ENCODE data around the gene NAV3. TPM values are rescaled to one million over a fixed set of nuclear protein-coding genes. Genes with fewer than 3 reads are reported as not detected.
"Not testable (repeated sequence)": the region's sequence is repeated elsewhere in the genome, so short reads cannot be mapped to it uniquely, and the experiment has no call there.

The NAV3 gene
- total RNA-seq, 6 donors from 2014 or later, result 3.5 to 24.1 (median 8.6) TPM

- no peaks in the 10 kb centered on the region for H3K4me1 ChIP-seq
- no peaks in the 10 kb centered on the region for H3K36me3 ChIP-seq
- H3K27me3 ChIP-seq, result no peaks in the 10 kb centered on the region
- DNase-seq, result no peak
- WGBS, 2 donors, result 27 to 32% methylated on average over 2 of the region's 2 CpGs
- no peak for TF ChIP-seq EP300 (IDR thresholded peaks at IDR 0.05)
- no peak for TF ChIP-seq POLR2A (IDR thresholded peaks at IDR 0.05)
- no peak for TF ChIP-seq CTCF (IDR thresholded peaks at IDR 0.05)
- no peak for TF ChIP-seq POLR2AphosphoS5 (IDR thresholded peaks at IDR 0.05)
- no peak for ATAC-seq (ENCODE audit: low FRiP score in 2 of 2)
- no peaks in the 10 kb centered on the region for H3K9me3 ChIP-seq
- H3K27ac ChIP-seq, result no peak overlapping the region
- no peak overlapping the region for H3K4me3 ChIP-seq
These were observed 414.3 kb downstream of the NAV3 start for GRCh38 chr12:78244916-78245507.

DNA sequence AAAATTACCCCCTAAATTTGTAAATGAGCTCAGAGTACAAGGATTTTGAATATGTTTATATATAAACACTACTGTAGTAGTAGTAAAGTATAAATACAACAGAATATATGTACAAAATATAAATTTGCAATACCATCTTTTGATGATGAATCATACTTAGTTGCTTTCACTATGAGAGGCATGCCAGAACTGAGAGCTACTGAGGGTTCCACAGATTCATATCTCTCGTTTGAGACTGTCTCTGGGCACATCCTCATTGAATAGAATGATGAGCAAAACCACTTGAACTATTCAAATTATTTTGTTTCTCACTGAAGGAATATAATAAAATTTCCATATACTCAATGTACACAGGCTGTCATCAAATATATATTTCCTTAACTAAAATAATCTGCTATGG, 417.6 kb downstream of the NAV3 start:
- Histone ChIP-seq H3K4me3 (no peak overlapping the region), H3K27ac (no peak overlapping the region), H3K4me1 (no peaks in the 10 kb centered on the region), H3K27me3 (no peaks in the 10 kb centered on the region), H3K36me3 (no peaks in the 10 kb centered on the region), H3K9me3 (peaks cover 0 to 6% (median 0%) of the 10 kb centered on the region in 4 donors)
- TF ChIP-seq EP300 (IDR thresholded peaks at IDR 0.05), result no peak
- TF ChIP-seq POLR2A (IDR thresholded peaks at IDR 0.05), result no peak
- no peak for TF ChIP-seq POLR2AphosphoS5 (IDR thresholded peaks at IDR 0.05)
- TF ChIP-seq CTCF (IDR thresholded peaks at IDR 0.05), result no peak
- ATAC-seq (ENCODE audit: low FRiP score in 2 of 2) (no peak), DNase-seq (no peak)
- 54 to 67% methylated on average over 1 of the region's 1 CpG for WGBS, 2 donors

DNA sequence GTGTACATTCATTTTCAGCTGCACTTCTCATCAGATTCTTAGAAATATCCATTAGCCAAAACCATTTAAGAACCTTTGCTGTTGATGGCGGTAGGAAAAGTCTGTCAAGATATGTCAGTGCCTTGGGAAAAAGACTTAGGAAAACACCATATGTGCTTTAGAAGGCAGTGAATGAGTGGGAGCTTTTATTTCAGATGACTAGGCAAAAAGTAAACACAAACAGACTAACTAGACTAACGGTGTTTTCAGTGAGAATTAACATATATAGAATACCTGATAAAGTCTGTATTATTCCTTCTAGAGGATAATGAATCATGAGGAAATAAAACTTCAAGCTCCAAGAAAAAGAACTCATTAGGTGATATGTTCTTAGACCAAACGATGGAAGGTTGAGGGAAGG, 418.9 kb downstream of the NAV3 start:
- 69 to 73% methylated on average over 3 of the region's 3 CpGs for WGBS, 2 donors
- Histone ChIP-seq H3K4me3 (no peak overlapping the region), H3K27me3 (no peaks in the 10 kb centered on the region), H3K27ac (no peak overlapping the region), H3K4me1 (no peaks in the 10 kb centered on the region), H3K9me3 (peaks cover 0 to 7% (median 0%) of the 10 kb centered on the region in 4 donors), H3K36me3 (no peaks in the 10 kb centered on the region)
- TF ChIP-seq EP300 (IDR thresholded peaks at IDR 0.05) (no peak), CTCF (IDR thresholded peaks at IDR 0.05) (no peak), POLR2AphosphoS5 (IDR thresholded peaks at IDR 0.05) (no peak), POLR2A (IDR thresholded peaks at IDR 0.05) (no peak)
- ATAC-seq (ENCODE audit: low FRiP score in 2 of 2), result no peak
- DNase-seq, result no peak

DNA sequence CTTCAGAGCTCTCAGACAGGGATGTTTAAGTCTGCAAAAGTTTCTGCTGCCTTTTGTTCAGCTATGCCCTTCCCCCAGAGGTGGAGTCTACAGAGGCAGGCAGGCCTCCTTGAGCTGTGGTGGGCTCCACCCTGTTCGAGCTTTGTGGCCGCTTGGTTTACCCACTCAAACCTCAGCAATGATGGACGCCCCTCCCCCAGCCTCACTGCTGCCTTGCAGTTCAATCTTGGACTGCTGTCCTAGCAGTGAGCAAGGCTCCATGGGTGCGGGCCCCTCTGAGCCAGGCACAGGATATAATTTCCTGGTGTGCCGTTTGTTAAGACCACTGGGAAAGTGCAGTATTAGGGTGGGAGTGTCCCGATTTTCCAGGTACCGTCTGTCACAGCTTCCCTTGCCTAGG, 427.0 kb downstream of the NAV3 start:
- not testable (repeated sequence) for H3K27me3 ChIP-seq; H3K9me3 ChIP-seq; H3K36me3 ChIP-seq; DNase-seq; ATAC-seq (ENCODE audit: low FRiP score in 2 of 2); H3K4me1 ChIP-seq; H3K27ac ChIP-seq; H3K4me3 ChIP-seq
- WGBS, 2 donors, result 91 to 93% methylated on average over 5 to 7 of the region's 7 CpGs

DNA sequence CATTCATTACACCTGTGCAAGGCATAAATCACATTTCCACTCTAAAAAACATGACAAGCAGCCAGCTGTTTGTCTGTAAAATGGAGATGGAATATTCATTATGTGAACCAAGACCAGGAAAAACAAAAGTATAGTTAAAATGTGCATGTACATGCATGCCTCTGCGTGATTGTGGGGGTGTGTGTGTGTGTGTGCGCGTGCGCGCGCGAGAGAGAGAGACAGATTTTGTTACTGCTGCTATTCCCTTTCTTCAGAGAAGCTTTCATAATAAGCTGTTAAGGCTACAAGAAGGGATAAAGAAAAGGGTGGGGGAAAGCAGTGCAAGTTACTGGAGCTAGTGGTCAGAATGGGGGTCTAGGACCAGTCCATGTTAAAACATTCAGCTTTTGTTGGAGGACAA, 430.3 kb downstream of the NAV3 start:
- TF ChIP-seq POLR2A (IDR thresholded peaks at IDR 0.05), result no peak
- no peak for TF ChIP-seq CTCF (IDR thresholded peaks at IDR 0.05)
- TF ChIP-seq EP300 (IDR thresholded peaks at IDR 0.05), result no peak
- no peak for TF ChIP-seq POLR2AphosphoS5 (IDR thresholded peaks at IDR 0.05)
- H3K27ac ChIP-seq, result no peak overlapping the region

More for the DNA sequence above, 430.3 kb downstream of the NAV3 start:
- ATAC-seq (ENCODE audit: low FRiP score in 2 of 2) (no peak), DNase-seq (peak in 1 of 2 donors; percentile 22)
- H3K9me3 ChIP-seq, result no peaks in the 10 kb centered on the region
- H3K27me3 ChIP-seq, result no peaks in the 10 kb centered on the region
- 88 to 95% methylated on average over 7 of the region's 7 CpGs for WGBS, 2 donors
- H3K36me3 ChIP-seq, result no peaks in the 10 kb centered on the region
- H3K4me1 ChIP-seq, result no peaks in the 10 kb centered on the region
- no peak overlapping the region for H3K4me3 ChIP-seq
